ENCODE measurements around the gene CYRIA. TPM values are rescaled to one million over a fixed set of nuclear protein-coding genes. Genes with fewer than 3 reads are reported as not detected.

CYRIA gene
- total RNA-seq: 4.7 TPM

- H3K4me1 ChIP-seq (ENCODE audit: control insufficient read depth in 3 of 3, insufficient read depth in 3 of 3, low read length in 3 of 3): peaks cover 22 to 41% (median 40%) of the 10 kb centered on the region in 3 donors
- no peaks in the 10 kb centered on the region for H3K36me3 ChIP-seq (ENCODE audit: control insufficient read depth in 3 of 3, insufficient read depth in 3 of 3, low read length in 3 of 3)
- no peaks in the 10 kb centered on the region for H3K9me3 ChIP-seq (ENCODE audit: control insufficient read depth in 3 of 3, low read length in 3 of 3)
- peak within 1 kb of the TSS; percentile 67 to 85 (median 79) for H3K9ac ChIP-seq (ENCODE audit: low read depth in 1 of 3, low read length in 3 of 3)
- H3K27ac ChIP-seq (ENCODE audit: low read depth, low read length): peak within 1 kb of the TSS; percentile 67
- peak within 1 kb of the TSS; percentile 77 to 87 (median 82) for H3K4me3 ChIP-seq (ENCODE audit: low read length in 3 of 3)
- no peaks in the 10 kb centered on the region for H3K27me3 ChIP-seq (ENCODE audit: control insufficient read depth in 3 of 3, insufficient read depth in 3 of 3, low read length in 3 of 3)
Measured at GRCh38 chr2:16665748-16666448, at the start of gene CYRIA. TSS of gene CYRIA (minus strand) at chr2:16665834. CDS start at chr2:16588119, 77,715 bp downstream.

- H3K4me3 ChIP-seq (ENCODE audit: low read length in 3 of 3): no peak overlapping the region
- no peaks in the 10 kb centered on the region for H3K27me3 ChIP-seq (ENCODE audit: control insufficient read depth in 3 of 3, insufficient read depth in 3 of 3, low read length in 3 of 3)
Measured at GRCh38 chr2:16713011-16713423, 47.4 kb upstream of the CYRIA start.

GRCh38 chr2:16709769-16710168, 44.1 kb upstream of the CYRIA start:
- no peak overlapping the region for H3K27ac ChIP-seq (ENCODE audit: low read depth, low read length)
- no peaks in the 10 kb centered on the region for H3K9me3 ChIP-seq (ENCODE audit: control insufficient read depth in 3 of 3, low read length in 3 of 3)
- no peak overlapping the region for H3K4me3 ChIP-seq (ENCODE audit: low read length in 3 of 3)
- H3K36me3 ChIP-seq (ENCODE audit: control insufficient read depth in 3 of 3, insufficient read depth in 3 of 3, low read length in 3 of 3): no peaks in the 10 kb centered on the region
- H3K4me1 ChIP-seq (ENCODE audit: control insufficient read depth in 3 of 3, insufficient read depth in 3 of 3, low read length in 3 of 3): no peaks in the 10 kb centered on the region
- H3K27me3 ChIP-seq (ENCODE audit: control insufficient read depth in 3 of 3, insufficient read depth in 3 of 3, low read length in 3 of 3): no peaks in the 10 kb centered on the region
- no peak overlapping the region for H3K9ac ChIP-seq (ENCODE audit: low read depth in 1 of 3, low read length in 3 of 3)

More at GRCh38 chr2:16713011-16713423, 47.4 kb upstream of the CYRIA start:
- Histone ChIP-seq H3K27ac (ENCODE audit: low read depth, low read length) (no peak overlapping the region), H3K9me3 (ENCODE audit: control insufficient read depth in 3 of 3, low read length in 3 of 3) (no peaks in the 10 kb centered on the region), H3K9ac (ENCODE audit: low read depth in 1 of 3, low read length in 3 of 3) (no peak overlapping the region), H3K36me3 (ENCODE audit: control insufficient read depth in 3 of 3, insufficient read depth in 3 of 3, low read length in 3 of 3) (no peaks in the 10 kb centered on the region), H3K4me1 (ENCODE audit: control insufficient read depth in 3 of 3, insufficient read depth in 3 of 3, low read length in 3 of 3) (peaks cover 0 to 6% (median 6%) of the 10 kb centered on the region in 3 donors)

DNA sequence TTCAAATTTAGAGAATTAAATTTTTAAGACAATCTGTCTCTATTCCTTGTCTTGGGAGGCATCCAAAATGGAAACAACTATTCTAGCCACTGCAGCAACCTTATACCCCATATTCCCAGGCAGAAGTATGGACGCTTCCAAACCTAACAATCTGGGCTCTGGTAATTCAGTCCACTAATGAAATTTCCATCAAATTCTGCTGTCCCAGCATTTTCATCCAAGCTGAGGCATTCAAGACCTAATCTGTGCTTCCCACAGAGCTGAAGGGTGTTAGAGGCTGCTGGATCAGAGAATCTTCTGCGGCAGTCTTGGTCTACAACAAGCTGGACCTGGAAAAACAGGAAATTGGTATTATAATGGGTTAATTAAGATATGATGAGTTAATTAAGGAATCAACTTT, 42.5 kb upstream of the CYRIA start:
- H3K4me1 ChIP-seq (ENCODE audit: control insufficient read depth in 3 of 3, insufficient read depth in 3 of 3, low read length in 3 of 3): no peaks in the 10 kb centered on the region
- no peak overlapping the region for H3K9ac ChIP-seq (ENCODE audit: low read depth in 1 of 3, low read length in 3 of 3)
- no peak overlapping the region for H3K4me3 ChIP-seq (ENCODE audit: low read length in 3 of 3)
- H3K27me3 ChIP-seq (ENCODE audit: control insufficient read depth in 3 of 3, insufficient read depth in 3 of 3, low read length in 3 of 3): no peaks in the 10 kb centered on the region
- no peak overlapping the region for H3K27ac ChIP-seq (ENCODE audit: low read depth, low read length)
- H3K36me3 ChIP-seq (ENCODE audit: control insufficient read depth in 3 of 3, insufficient read depth in 3 of 3, low read length in 3 of 3): no peaks in the 10 kb centered on the region
- no peaks in the 10 kb centered on the region for H3K9me3 ChIP-seq (ENCODE audit: control insufficient read depth in 3 of 3, low read length in 3 of 3)

GRCh38 chr2:16707014-16707623, 41.5 kb upstream of the CYRIA start:
- Histone ChIP-seq H3K27me3 (ENCODE audit: control insufficient read depth in 3 of 3, insufficient read depth in 3 of 3, low read length in 3 of 3) (no peaks in the 10 kb centered on the region), H3K27ac (ENCODE audit: low read depth, low read length) (no peak overlapping the region), H3K9me3 (ENCODE audit: control insufficient read depth in 3 of 3, low read length in 3 of 3) (no peaks in the 10 kb centered on the region), H3K4me1 (ENCODE audit: control insufficient read depth in 3 of 3, insufficient read depth in 3 of 3, low read length in 3 of 3) (no peaks in the 10 kb centered on the region), H3K4me3 (ENCODE audit: low read length in 3 of 3) (no peak overlapping the region), H3K9ac (ENCODE audit: low read depth in 1 of 3, low read length in 3 of 3) (no peak overlapping the region), H3K36me3 (ENCODE audit: control insufficient read depth in 3 of 3, insufficient read depth in 3 of 3, low read length in 3 of 3) (no peaks in the 10 kb centered on the region)

GRCh38 chr2:16700551-16701259, 35.1 kb upstream of the CYRIA start:
- H3K4me1 ChIP-seq (ENCODE audit: control insufficient read depth in 3 of 3, insufficient read depth in 3 of 3, low read length in 3 of 3): no peaks in the 10 kb centered on the region
- no peaks in the 10 kb centered on the region for H3K9me3 ChIP-seq (ENCODE audit: control insufficient read depth in 3 of 3, low read length in 3 of 3)
- H3K27ac ChIP-seq (ENCODE audit: low read depth, low read length): no peak overlapping the region
- no peaks in the 10 kb centered on the region for H3K27me3 ChIP-seq (ENCODE audit: control insufficient read depth in 3 of 3, insufficient read depth in 3 of 3, low read length in 3 of 3)
- no peak overlapping the region for H3K4me3 ChIP-seq (ENCODE audit: low read length in 3 of 3)
- H3K9ac ChIP-seq (ENCODE audit: low read depth in 1 of 3, low read length in 3 of 3): no peak overlapping the region
- H3K36me3 ChIP-seq (ENCODE audit: control insufficient read depth in 3 of 3, insufficient read depth in 3 of 3, low read length in 3 of 3): no peaks in the 10 kb centered on the region

DNA sequence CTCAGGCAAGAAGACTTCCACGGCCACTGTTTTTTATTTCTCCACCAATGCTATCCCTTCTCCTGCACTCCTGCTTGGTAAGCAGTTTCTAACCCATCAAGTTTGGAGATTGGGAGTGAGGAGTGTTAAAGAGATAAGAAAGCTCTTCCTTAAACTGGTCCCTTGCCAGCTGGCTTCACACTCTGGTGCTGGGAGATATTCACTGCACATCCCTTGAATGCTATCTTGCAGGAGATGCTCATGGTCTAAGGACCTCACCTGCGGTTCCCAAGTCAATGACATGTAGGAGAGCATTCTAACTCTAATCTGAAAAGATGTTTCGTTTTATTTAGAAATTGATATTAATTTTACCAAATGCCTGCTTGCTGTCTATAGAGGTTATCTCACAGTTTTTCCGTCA, 28.2 kb upstream of the CYRIA start:
- H3K4me3 ChIP-seq (ENCODE audit: low read length in 3 of 3): no peak overlapping the region
- H3K9ac ChIP-seq (ENCODE audit: low read depth in 1 of 3, low read length in 3 of 3): no peak overlapping the region
- no peaks in the 10 kb centered on the region for H3K4me1 ChIP-seq (ENCODE audit: control insufficient read depth in 3 of 3, insufficient read depth in 3 of 3, low read length in 3 of 3)
- H3K27me3 ChIP-seq (ENCODE audit: control insufficient read depth in 3 of 3, insufficient read depth in 3 of 3, low read length in 3 of 3): no peaks in the 10 kb centered on the region
- H3K36me3 ChIP-seq (ENCODE audit: control insufficient read depth in 3 of 3, insufficient read depth in 3 of 3, low read length in 3 of 3): no peaks in the 10 kb centered on the region
- no peak overlapping the region for H3K27ac ChIP-seq (ENCODE audit: low read depth, low read length)
- H3K9me3 ChIP-seq (ENCODE audit: control insufficient read depth in 3 of 3, low read length in 3 of 3): no peaks in the 10 kb centered on the region

DNA sequence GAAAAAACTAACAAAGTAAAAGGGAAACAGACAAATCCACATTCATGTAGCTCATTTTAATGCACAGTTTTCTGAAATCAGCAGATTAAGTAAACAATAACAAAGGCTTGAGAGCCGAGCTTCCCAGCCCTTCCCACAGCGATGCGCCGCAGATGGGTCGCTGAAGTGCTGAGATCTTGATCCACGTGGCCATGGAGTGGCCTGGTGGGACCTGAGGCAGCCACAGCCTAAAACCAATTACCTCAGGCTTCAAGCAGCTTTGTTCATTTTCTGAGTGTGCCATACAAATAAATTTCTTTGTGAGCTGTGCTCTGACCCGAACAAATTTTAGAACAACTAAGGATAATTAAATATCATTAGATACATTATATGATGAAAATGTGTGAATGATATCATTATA, 25.6 kb upstream of the CYRIA start:
- no peaks in the 10 kb centered on the region for H3K4me1 ChIP-seq (ENCODE audit: control insufficient read depth in 3 of 3, insufficient read depth in 3 of 3, low read length in 3 of 3)
- H3K27ac ChIP-seq (ENCODE audit: low read depth, low read length): no peak overlapping the region
- no peaks in the 10 kb centered on the region for H3K9me3 ChIP-seq (ENCODE audit: control insufficient read depth in 3 of 3, low read length in 3 of 3)
- H3K36me3 ChIP-seq (ENCODE audit: control insufficient read depth in 3 of 3, insufficient read depth in 3 of 3, low read length in 3 of 3): no peaks in the 10 kb centered on the region
- no peak overlapping the region for H3K4me3 ChIP-seq (ENCODE audit: low read length in 3 of 3)
- no peak overlapping the region for H3K9ac ChIP-seq (ENCODE audit: low read depth in 1 of 3, low read length in 3 of 3)
- no peaks in the 10 kb centered on the region for H3K27me3 ChIP-seq (ENCODE audit: control insufficient read depth in 3 of 3, insufficient read depth in 3 of 3, low read length in 3 of 3)

DNA sequence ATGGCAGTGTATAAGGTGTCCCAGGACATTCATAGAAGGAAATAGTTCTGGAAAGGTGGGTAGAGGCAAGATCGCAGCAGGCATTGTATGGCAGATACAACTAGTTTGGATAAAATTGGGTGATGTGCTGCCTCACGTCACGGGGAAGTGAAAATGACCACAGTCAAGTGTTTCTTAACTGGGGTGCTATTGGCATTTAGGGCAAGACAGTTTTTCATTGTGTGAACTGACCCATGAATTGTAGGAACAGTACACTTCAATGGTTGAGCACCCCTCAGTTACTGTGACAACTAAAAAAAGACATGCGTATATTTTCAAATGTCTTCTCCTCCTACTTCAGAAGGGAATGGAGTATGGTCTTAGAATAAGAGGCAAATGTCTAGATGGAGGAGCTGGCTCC, 22.3 kb upstream of the CYRIA start:
- Histone ChIP-seq H3K27me3 (ENCODE audit: control insufficient read depth in 3 of 3, insufficient read depth in 3 of 3, low read length in 3 of 3) (no peaks in the 10 kb centered on the region), H3K4me1 (ENCODE audit: control insufficient read depth in 3 of 3, insufficient read depth in 3 of 3, low read length in 3 of 3) (no peaks in the 10 kb centered on the region), H3K27ac (ENCODE audit: low read depth, low read length) (no peak overlapping the region)

GRCh38 chr2:16687222-16687621, 21.6 kb upstream of the CYRIA start:
- no peaks in the 10 kb centered on the region for H3K4me1 ChIP-seq (ENCODE audit: control insufficient read depth in 3 of 3, insufficient read depth in 3 of 3, low read length in 3 of 3)
- H3K4me3 ChIP-seq (ENCODE audit: low read length in 3 of 3): no peak overlapping the region
- no peaks in the 10 kb centered on the region for H3K36me3 ChIP-seq (ENCODE audit: control insufficient read depth in 3 of 3, insufficient read depth in 3 of 3, low read length in 3 of 3)
- no peaks in the 10 kb centered on the region for H3K9me3 ChIP-seq (ENCODE audit: control insufficient read depth in 3 of 3, low read length in 3 of 3)
- H3K9ac ChIP-seq (ENCODE audit: low read depth in 1 of 3, low read length in 3 of 3): no peak overlapping the region
- H3K27me3 ChIP-seq (ENCODE audit: control insufficient read depth in 3 of 3, insufficient read depth in 3 of 3, low read length in 3 of 3): no peaks in the 10 kb centered on the region
- no peak overlapping the region for H3K27ac ChIP-seq (ENCODE audit: low read depth, low read length)

More for the DNA sequence above, 22.3 kb upstream of the CYRIA start:
- Histone ChIP-seq H3K4me3 (ENCODE audit: low read length in 3 of 3) (no peak overlapping the region), H3K9ac (ENCODE audit: low read depth in 1 of 3, low read length in 3 of 3) (no peak overlapping the region), H3K9me3 (ENCODE audit: control insufficient read depth in 3 of 3, low read length in 3 of 3) (no peaks in the 10 kb centered on the region), H3K36me3 (ENCODE audit: control insufficient read depth in 3 of 3, insufficient read depth in 3 of 3, low read length in 3 of 3) (no peaks in the 10 kb centered on the region)

Data from skeletal muscle tissue (tissue), 4 donors.